ENCODE measurements around the gene FAT2. TPM values are rescaled to one million over a fixed set of nuclear protein-coding genes. Genes with fewer than 3 reads are reported as not detected.

The FAT2 gene
- total and polyA plus RNA-seq, 10 of the 15 experiments (the other 5 are each of a cell fraction or from before 2014, with no cell fraction given) = 0.01 to 0.06 (median 0.03) TPM; not detected in 3

- intact Hi-C loops (cut with micrococcal nuclease; ENCODE audit: unreplicated experiment) = no loop called here
- H3K4me3 ChIP-seq = no peak overlapping the region
- SMC1A ChIA-PET (ENCODE audit: uncharacterized antibody, unreplicated experiment) = interaction anchor here (0.7 to 2.7 kb wide), 6 partner anchors 9 to 63 kb away, joined by 3 to 10 read pairs (median 4); no protein-coding TSS in a partner anchor
- in situ Hi-C loops (cut with MboI) = no loop called here
- H2AFZ ChIP-seq (ENCODE audit: control insufficient read depth, low read depth, low read length) = no peak overlapping the region
- POLR2A ChIA-PET = no interaction called here
- peaks cover 30% of the 10 kb centered on the region for H3K4me1 ChIP-seq (ENCODE audit: control insufficient read depth, insufficient read depth, low read length)
- no peak overlapping the region for H3K4me2 ChIP-seq (ENCODE audit: control insufficient read depth, insufficient read depth)
- no peak overlapping the region for H3K27ac ChIP-seq (ENCODE audit: control insufficient read depth, insufficient read depth)
- TF ChIP-seq ZBTB33 (IDR thresholded peaks at IDR 0.05) = no peak
- no peak for TF ChIP-seq TARDBP (IDR thresholded peaks at IDR 0.05; ENCODE audit: borderline replicate concordance)
- no peak for TF ChIP-seq BCL3 (IDR thresholded peaks at IDR 0.05; ENCODE audit: borderline replicate concordance, insufficient read depth, low read depth, low read length, poor library complexity, severe bottlenecking)
- TF ChIP-seq HDAC6 (IDR thresholded peaks at IDR 0.05; ENCODE audit: unreplicated experiment) = no peak
- TF ChIP-seq ZNF384 (IDR thresholded peaks at IDR 0.05; ENCODE audit: borderline replicate concordance, low read depth, low read length) = no peak
- no peak for TF ChIP-seq MAX (IDR thresholded peaks at IDR 0.05; ENCODE audit: low read depth, low read length)
- no peak for TF ChIP-seq EGR1 (IDR thresholded peaks at IDR 0.05; ENCODE audit: borderline replicate concordance in 1 of 2, low read depth in 2 of 2, low read length in 2 of 2)
- no peak for TF ChIP-seq BCL11A (IDR thresholded peaks at IDR 0.05; ENCODE audit: low read depth, low read length)
- FAIRE-seq (no peak), ATAC-seq (no peak), DNase-seq (ENCODE audit: low read depth, low spot score) (no peak)
- RAD21 ChIA-PET (ENCODE audit: unreplicated experiment) = interaction anchor here (0.6 to 3.4 kb wide), 3 partner anchors 12 to 97 kb away, joined by 3 to 17 read pairs (median 5); no protein-coding TSS in a partner anchor
- no peaks in the 10 kb centered on the region; a peak in 1 of 4 replicates for H3K27me3 ChIP-seq (replicated peaks in 1 of 2; ENCODE audit: control insufficient read depth in 2 of 2, insufficient read depth in 2 of 2, low read length in 1 of 2)
- CTCF ChIA-PET = interaction anchor here (0.7 to 1.5 kb wide), 6 partner anchors 17 to 172 kb away, joined by 3 to 5 read pairs (median 4); no protein-coding TSS in a partner anchor
- BruUV-seq (replicated peaks) = no TSS peak
- no peaks in the 10 kb centered on the region for H3K9me3 ChIP-seq (replicated peaks; ENCODE audit: control insufficient read depth, insufficient read depth, low read length)
- WGBS (ENCODE audit: insufficient coverage, insufficient replicate concordance, low lambda C conversion rate, missing lambda C conversion rate) = 56% methylated on average over 6 of the region's 6 CpGs
- H4K20me1 ChIP-seq (ENCODE audit: control insufficient read depth, insufficient read depth) = no peaks in the 10 kb centered on the region
- H3K79me2 ChIP-seq (ENCODE audit: control insufficient read depth, insufficient read depth, low read length) = no peaks in the 10 kb centered on the region
- no peak overlapping the region for H3K9ac ChIP-seq (ENCODE audit: control insufficient read depth, insufficient read depth, low read length)
- no peaks in the 10 kb centered on the region for H3K36me3 ChIP-seq (ENCODE audit: control insufficient read depth in 2 of 2, insufficient read depth in 2 of 2, low read length in 1 of 2)
Observed at GRCh38 chr5:151617383-151617840, 26.3 kb upstream of the FAT2 start.
